ENCODE results near the gene JSRP1. TPM values are rescaled to one million over a fixed set of nuclear protein-coding genes. Genes with fewer than 3 reads are reported as not detected.

Gene JSRP1
- total RNA-seq, 2 experiments from 2014 or later: 0.56 to 0.58 TPM

GRCh38 chr19:2232286-2233151, 23.7 kb downstream of the JSRP1 start:
- TF ChIP-seq CTCF (IDR thresholded peaks at IDR 0.05): no peak
- no peaks in the 10 kb centered on the region for H3K27me3 ChIP-seq (ENCODE audit: control insufficient read depth in 1 of 2, insufficient read depth in 2 of 2, low read length in 2 of 2)
- DNase-seq: no peak
- Mint-ChIP-seq H3K4me1 (ENCODE audit: low read depth) (peaks cover 23% of the 10 kb centered on the region), H3K27me3 (peaks cover 4% of the 10 kb centered on the region), H3K36me3 (ENCODE audit: low read depth) (peaks cover 34% of the 10 kb centered on the region), H3K27ac (no peak overlapping the region), H3K4me3 (peak overlapping the region; percentile 51), H3K9me3 (no peaks in the 10 kb centered on the region)
- CTCF ChIA-PET: no interaction called here
- no peak for ATAC-seq (ENCODE audit: poor library complexity)
- H3K4me3 ChIP-seq (ENCODE audit: low read length): no peak overlapping the region
- H3K36me3 ChIP-seq (ENCODE audit: insufficient read depth, low read length): peaks cover 44% of the 10 kb centered on the region
- H3K9me3 ChIP-seq (ENCODE audit: control insufficient read depth in 1 of 2, insufficient read depth in 1 of 2, low read length in 2 of 2): no peaks in the 10 kb centered on the region
- POLR2A ChIA-PET: no interaction called here
- H3K27ac ChIP-seq (ENCODE audit: low read depth in 1 of 2, low read length in 2 of 2): no peak overlapping the region
- peaks cover 45% of the 10 kb centered on the region for H3K4me1 ChIP-seq (ENCODE audit: insufficient read depth, low read length)
- intact Hi-C loops (cut with DNase I, micrococcal nuclease): loop anchor here (10.0 kb wide), 2 partner anchors 218 to 382 kb away; partner anchors contain the start of gene BTBD2 (in 1 of the 2)

GRCh38 chr19:2231621-2232221, 24.5 kb downstream of the JSRP1 start:
- Histone ChIP-seq H3K27me3 (ENCODE audit: control insufficient read depth in 1 of 2, insufficient read depth in 2 of 2, low read length in 2 of 2) (no peaks in the 10 kb centered on the region), H3K27ac (ENCODE audit: low read depth in 1 of 2, low read length in 2 of 2) (no peak overlapping the region), H3K4me1 (ENCODE audit: insufficient read depth, low read length) (peaks cover 37% of the 10 kb centered on the region), H3K36me3 (ENCODE audit: insufficient read depth, low read length) (peaks cover 44% of the 10 kb centered on the region), H3K4me3 (ENCODE audit: low read length) (no peak overlapping the region), H3K9me3 (ENCODE audit: control insufficient read depth in 1 of 2, insufficient read depth in 1 of 2, low read length in 2 of 2) (no peaks in the 10 kb centered on the region)
- ChIA-PET CTCF (no interaction called here), POLR2A (no interaction called here)
- peaks cover 30% of the 10 kb centered on the region for H3K36me3 Mint-ChIP-seq (ENCODE audit: low read depth)
- no peak for DNase-seq
- intact Hi-C loops (cut with DNase I, micrococcal nuclease): loop anchor here (10.0 kb wide), 2 partner anchors 217 to 383 kb away; partner anchors contain the start of gene BTBD2 (in 1 of the 2)
- peaks cover 19% of the 10 kb centered on the region for H3K4me1 Mint-ChIP-seq (ENCODE audit: low read depth)
- H3K27ac Mint-ChIP-seq: peak overlapping the region; percentile 30
- H3K9me3 Mint-ChIP-seq: no peaks in the 10 kb centered on the region
- no peak for ATAC-seq (ENCODE audit: poor library complexity)
- H3K27me3 Mint-ChIP-seq: peaks cover 4% of the 10 kb centered on the region
- H3K4me3 Mint-ChIP-seq: no peak overlapping the region
- no peak for TF ChIP-seq CTCF (IDR thresholded peaks at IDR 0.05)

- ATAC-seq (ENCODE audit: poor library complexity): no peak
- Histone ChIP-seq H3K36me3 (ENCODE audit: insufficient read depth, low read length) (peaks cover 49% of the 10 kb centered on the region), H3K4me1 (ENCODE audit: insufficient read depth, low read length) (peaks cover 34% of the 10 kb centered on the region), H3K27me3 (ENCODE audit: control insufficient read depth in 1 of 2, insufficient read depth in 2 of 2, low read length in 2 of 2) (no peaks in the 10 kb centered on the region), H3K4me3 (ENCODE audit: low read length) (no peak overlapping the region), H3K27ac (ENCODE audit: low read depth in 1 of 2, low read length in 2 of 2) (no peak overlapping the region), H3K9me3 (ENCODE audit: control insufficient read depth in 1 of 2, insufficient read depth in 1 of 2, low read length in 2 of 2) (no peaks in the 10 kb centered on the region)
- no peaks in the 10 kb centered on the region for H3K9me3 Mint-ChIP-seq
- no peaks in the 10 kb centered on the region for H3K27me3 Mint-ChIP-seq
- intact Hi-C loops (cut with DNase I, micrococcal nuclease): loop anchor here (10.0 kb wide), 2 partner anchors 216 to 384 kb away; partner anchors contain the start of gene BTBD2 (in 1 of the 2)
- peaks cover 23% of the 10 kb centered on the region for H3K36me3 Mint-ChIP-seq (ENCODE audit: low read depth)
- H3K4me3 Mint-ChIP-seq: peak overlapping the region; percentile 45
- DNase-seq: no peak
- POLR2A ChIA-PET: no interaction called here
- CTCF ChIA-PET: no interaction called here
- peaks cover 12% of the 10 kb centered on the region for H3K4me1 Mint-ChIP-seq (ENCODE audit: low read depth)
- peak overlapping the region; percentile 30 for H3K27ac Mint-ChIP-seq
- no peak for TF ChIP-seq CTCF (IDR thresholded peaks at IDR 0.05)
These were observed 25.2 kb downstream of the JSRP1 start for GRCh38 chr19:2230807-2231533.

Measured in CD4-positive, alpha-beta T cell (primary cell).